Common myeloid progenitor, CD34-positive (primary cell): Measurements from ENCODE around the gene FAM53B.

ENCODE experiments used
- CTCF ChIA-PET: fragments of 350-600 bp; sonication (Branson Sonifier 250); formaldehyde crosslinking; loops from one replicate; lab custom pipeline; 2021; ENCODE audit warnings: antibody characterized with exemption; lab: Charles Lee
- POLR2A ChIA-PET: fragments of 350-600 bp; sonication (Branson Sonifier 250); formaldehyde crosslinking; loops from one replicate; lab custom pipeline; 2021; ENCODE audit warnings: antibody characterized with exemption; lab: Charles Lee
- DNase-seq, 3 donors: peaks; one replicate each; pipeline versions ENCODE4 v3.0.0 to v3.0.0-alpha.2; 2013
- H3K27ac ChIP-seq, 2 experiments: 1 replicate in 1 of 2; 2 replicates in 1 of 2; pipeline ENCODE4 v1.7.0; 2013; ENCODE audit warnings: inconsistent platforms in 2 of 2, low read length in 2 of 2, mild to moderate bottlenecking in 2 of 2, low read depth in 1 of 2, moderate library complexity in 1 of 2; ENCODE audit not compliant: severe bottlenecking in 2 of 2, insufficient read depth in 1 of 2, poor library complexity in 1 of 2
- H3K27me3 ChIP-seq, 5 experiments: replicated peaks in 2 of 5; 1 replicate in 3 of 5; 2 replicates in 2 of 5; pipeline versions ENCODE4 v1.6.1 to v1.7.0; 2013; ENCODE audit warnings: low read length in 4 of 5, mild to moderate bottlenecking in 2 of 5, moderate library complexity in 2 of 5, inconsistent platforms in 1 of 5; ENCODE audit not compliant: insufficient read depth in 5 of 5, control insufficient read depth in 4 of 5
- H3K36me3 ChIP-seq, 4 experiments: 1 replicate in 2 of 4; 2 replicates in 2 of 4; pipeline versions ENCODE4 v1.6.1 to v1.7.0; 2013; ENCODE audit warnings: low read length in 3 of 4, control low read depth in 1 of 4, mild to moderate bottlenecking in 1 of 4; ENCODE audit not compliant: control insufficient read depth in 4 of 4, insufficient read depth in 4 of 4
- H3K4me1 ChIP-seq, 4 experiments: 1 replicate in 3 of 4; 2 replicates in 1 of 4; pipeline versions ENCODE4 v1.6.1 to v1.7.1; 2013; ENCODE audit warnings: low read length in 3 of 4, mild to moderate bottlenecking in 3 of 4, control low read depth in 1 of 4, inconsistent platforms in 1 of 4, moderate library complexity in 1 of 4; ENCODE audit not compliant: control insufficient read depth in 4 of 4, insufficient read depth in 4 of 4; ENCODE audit errors: control extremely low read depth in 1 of 4
- H3K4me3 ChIP-seq, 7 experiments: 1 replicate in 4 of 7; 2 replicates in 3 of 7; pipeline versions ENCODE4 v1.5.1 to v1.7.0; 2013; ENCODE audit warnings: mild to moderate bottlenecking in 7 of 7, low read length in 6 of 7, moderate library complexity in 6 of 7, inconsistent platforms in 2 of 7, low read depth in 2 of 7, control low read depth in 1 of 7; ENCODE audit not compliant: insufficient read depth in 4 of 7, control insufficient read depth in 1 of 7; ENCODE audit errors: extremely low read depth in 1 of 7
- H3K9me3 ChIP-seq, 5 experiments: 1 replicate in 4 of 5; 2 replicates in 1 of 5; pipeline versions ENCODE4 v1.6.1 to v1.7.1; 2013; ENCODE audit warnings: low read length in 4 of 5, mild to moderate bottlenecking in 2 of 5, inconsistent platforms in 1 of 5, low read depth in 1 of 5, moderate library complexity in 1 of 5; ENCODE audit not compliant: control insufficient read depth in 4 of 5, insufficient read depth in 2 of 5; ENCODE audit errors: control extremely low read depth in 1 of 5
- WGBS: methylation state at CpG from one replicate; pipeline ENCODE4 v1.1.5; 2013; ENCODE audit not compliant: insufficient coverage; 5-methylcytosine and 5-hydroxymethylcytosine counted together

The FAM53B gene

DNA sequence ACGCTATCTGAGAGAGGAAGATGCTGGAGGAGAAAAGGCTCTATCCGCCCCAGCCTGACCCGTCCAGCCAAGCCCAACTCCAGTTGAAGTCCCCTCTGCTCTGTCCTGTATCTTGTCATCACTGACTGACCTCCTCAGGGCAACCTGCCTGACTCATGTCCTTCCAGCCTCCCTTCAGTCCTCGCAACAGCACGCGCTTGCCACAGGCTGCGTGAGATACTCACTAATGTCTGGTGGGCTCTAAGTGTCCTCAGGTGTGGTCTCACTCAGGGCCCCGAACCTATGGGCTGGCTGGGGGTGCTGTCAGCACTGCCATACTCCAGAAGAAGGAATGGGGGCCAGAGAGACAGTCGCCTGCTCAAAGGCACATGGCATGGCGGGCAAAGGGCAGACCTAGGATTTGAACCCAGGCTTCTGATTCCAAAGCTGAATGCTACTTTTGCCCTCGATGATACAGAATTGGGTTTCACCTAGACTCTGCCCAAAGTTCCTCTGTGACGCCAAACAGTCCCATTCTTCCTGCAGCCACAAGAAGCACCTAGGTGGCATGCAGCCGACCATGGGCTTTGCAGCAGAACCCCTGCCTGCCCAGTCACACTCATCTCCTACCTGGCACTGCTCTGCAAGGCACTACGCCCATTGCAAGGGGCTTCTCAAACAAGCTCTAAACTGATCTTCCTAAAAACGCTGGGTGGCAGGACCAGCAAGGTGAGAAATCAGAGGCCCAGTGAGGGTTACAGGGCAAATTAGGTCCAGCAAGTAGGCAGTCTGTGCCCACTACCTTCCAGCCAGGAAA is 8.5 kb downstream of the FAM53B start:
- no peaks in the 10 kb centered on the region for H3K27me3 ChIP-seq
- peaks cover 9 to 51% (median 15%) of the 10 kb centered on the region in 4 experiments for H3K4me1 ChIP-seq
- ChIA-PET CTCF (interaction anchor here (1.1 to 2.1 kb wide), 3 partner anchors 10 to 194 kb away, joined by 3 to 6 read pairs (median 3); no protein-coding TSS in a partner anchor), POLR2A (no interaction called here)
- WGBS, result 98% methylated on average over 15 of the region's 15 CpGs
- H3K9me3 ChIP-seq, result no peaks in the 10 kb centered on the region
- no peak for DNase-seq
- H3K36me3 ChIP-seq, result peaks cover 0 to 29% (median 1%) of the 10 kb centered on the region in 4 experiments
- no peak overlapping the region for H3K27ac ChIP-seq
- no peak overlapping the region for H3K4me3 ChIP-seq

DNA sequence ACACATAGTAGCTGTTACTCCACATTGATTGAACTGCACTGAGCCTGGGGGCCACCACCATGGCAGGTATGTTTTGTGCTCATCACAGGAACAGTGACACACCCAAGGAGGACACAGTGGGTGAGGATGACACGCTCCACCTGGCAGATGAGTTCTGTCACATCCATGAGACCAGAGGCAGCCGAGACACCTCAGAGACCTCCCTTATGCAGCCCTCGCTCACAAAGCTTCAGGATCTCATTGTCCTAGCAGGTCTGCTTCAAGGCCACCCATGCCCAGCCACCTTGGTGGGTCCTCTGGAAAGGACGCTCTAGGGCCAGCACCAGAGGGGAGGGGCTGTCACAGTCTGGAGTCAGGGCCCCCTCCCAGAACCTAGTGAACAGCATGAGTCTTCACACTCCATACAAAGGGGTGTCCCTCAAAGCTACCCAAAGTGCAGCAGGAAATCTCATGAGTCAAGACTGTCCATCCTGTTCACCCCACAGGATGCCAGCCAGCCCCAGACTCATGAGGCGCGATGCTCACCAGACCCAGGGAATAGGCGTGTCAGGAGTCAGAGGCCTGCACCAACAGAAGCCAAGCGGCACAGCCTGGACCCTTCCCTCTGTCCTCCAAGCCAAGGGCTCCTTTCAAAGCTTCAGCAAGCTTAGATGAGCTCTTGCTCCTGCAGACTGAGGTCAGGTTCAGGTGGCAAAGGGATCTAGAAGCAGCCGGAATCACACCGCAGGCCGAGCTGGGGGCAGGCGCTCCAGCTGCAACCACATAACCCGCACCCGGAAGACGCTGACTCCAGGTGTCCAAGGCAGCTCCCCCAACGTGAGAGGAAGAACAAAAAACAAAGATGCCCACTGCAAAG is 9.6 kb downstream of the FAM53B start:
- no peaks in the 10 kb centered on the region for H3K9me3 ChIP-seq
- no peak overlapping the region for H3K27ac ChIP-seq
- ChIA-PET POLR2A (interaction anchor here (0.6 kb wide), 1 partner anchor 22 kb away, joined by 3 read pairs; no protein-coding TSS in a partner anchor), CTCF (interaction anchor here (1.0 to 2.3 kb wide), 10 partner anchors 8 to 199 kb away, joined by 3 to 9 read pairs (median 4); no protein-coding TSS in a partner anchor)
- no peak overlapping the region for H3K4me3 ChIP-seq
- peaks cover 0 to 29% (median 1%) of the 10 kb centered on the region in 4 experiments for H3K36me3 ChIP-seq
- 91% methylated on average over 14 of the region's 16 CpGs for WGBS
- peak in 1 of 3 donors; percentile 22 for DNase-seq
- H3K27me3 ChIP-seq, result no peaks in the 10 kb centered on the region
- peaks cover 4 to 45% (median 8%) of the 10 kb centered on the region in 4 experiments for H3K4me1 ChIP-seq

DNA sequence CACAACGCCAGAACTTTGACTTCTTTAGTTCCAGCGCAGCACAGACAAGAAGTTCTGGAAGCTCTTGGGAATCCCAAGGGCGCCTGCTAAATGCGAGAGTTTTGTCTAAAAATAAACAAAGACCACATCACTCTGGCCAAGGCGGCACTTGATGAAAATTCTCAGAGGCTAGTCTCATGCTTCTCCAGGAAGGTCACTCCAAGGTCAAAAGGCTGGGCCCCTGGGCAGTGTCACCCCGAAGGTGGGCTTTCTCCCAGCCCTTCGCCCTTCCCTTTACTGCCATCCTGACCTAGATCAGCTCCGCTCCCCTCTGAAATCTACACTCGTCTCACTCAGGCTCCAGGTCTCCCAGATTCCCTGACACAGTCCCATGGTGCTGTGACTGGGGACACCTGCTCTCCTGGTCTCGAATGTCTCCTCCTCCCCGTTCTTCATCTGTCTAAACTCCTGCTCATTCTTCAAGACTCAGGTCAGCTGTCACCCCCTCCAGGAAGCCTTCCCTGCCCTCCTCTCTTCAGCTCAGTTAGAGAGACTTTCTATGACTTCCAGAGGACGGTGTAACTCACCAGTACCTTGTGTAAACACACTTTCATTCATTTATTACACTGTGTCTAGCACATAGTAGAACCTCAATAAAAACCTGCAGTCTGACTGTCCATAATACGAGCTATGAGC is 10.5 kb downstream of the FAM53B start:
- Histone ChIP-seq H3K27me3 (no peaks in the 10 kb centered on the region), H3K36me3 (peaks cover 0 to 29% (median 1%) of the 10 kb centered on the region in 4 experiments), H3K4me3 (no peak overlapping the region), H3K27ac (no peak overlapping the region), H3K9me3 (no peaks in the 10 kb centered on the region), H3K4me1 (peaks cover 13 to 45% (median 15%) of the 10 kb centered on the region in 4 experiments)
- no peak for DNase-seq
- ChIA-PET CTCF (interaction anchor here (0.7 to 2.3 kb wide), 11 partner anchors 8 to 198 kb away, joined by 3 to 9 read pairs (median 3); no protein-coding TSS in a partner anchor), POLR2A (interaction anchor here (0.6 kb wide), 1 partner anchor 23 kb away, joined by 3 read pairs; no protein-coding TSS in a partner anchor)
- 93% methylated on average over 13 of the region's 13 CpGs for WGBS

DNA sequence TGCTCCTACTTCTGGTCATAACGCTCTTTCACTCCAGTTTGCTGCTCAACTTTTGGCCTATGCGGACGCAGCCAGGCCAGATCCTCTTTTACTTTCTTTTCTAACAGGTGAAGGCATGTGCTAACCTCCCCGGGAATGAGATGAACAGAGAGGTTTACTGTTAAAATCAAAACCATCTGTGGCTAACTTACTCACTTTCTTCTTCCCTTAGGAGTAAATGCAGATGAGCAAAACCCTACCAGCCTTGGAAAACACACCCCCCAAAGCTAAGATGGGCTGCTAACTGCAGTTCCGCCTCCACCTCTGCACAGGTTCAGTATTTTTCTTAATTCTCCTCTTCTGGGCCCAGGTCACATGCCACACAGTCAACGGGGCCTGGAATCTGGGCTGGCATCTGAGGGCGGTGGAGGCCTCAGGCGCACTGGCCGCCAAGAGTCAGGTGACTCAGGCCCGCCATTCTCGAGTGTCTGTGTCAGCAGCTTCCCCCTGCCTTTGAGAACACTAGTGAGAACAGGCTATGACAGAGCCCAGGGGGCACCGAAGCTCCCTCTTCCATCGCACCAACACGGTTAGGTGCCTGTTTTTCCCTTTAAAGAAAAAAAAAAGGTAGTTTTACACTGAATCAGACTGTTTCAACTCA is 11.1 kb downstream of the FAM53B start:
- Histone ChIP-seq H3K4me1 (peaks cover 14 to 45% (median 21%) of the 10 kb centered on the region in 4 experiments), H3K36me3 (peaks cover 0 to 30% (median 1%) of the 10 kb centered on the region in 4 experiments), H3K4me3 (no peak overlapping the region), H3K27ac (no peak overlapping the region), H3K9me3 (no peaks in the 10 kb centered on the region), H3K27me3 (no peaks in the 10 kb centered on the region)
- ChIA-PET POLR2A (interaction anchor here (0.7 kb wide), 1 partner anchor 352 kb away, joined by 5 read pairs; no protein-coding TSS in a partner anchor), CTCF (interaction anchor here (0.7 to 2.3 kb wide), 7 partner anchors 9 to 198 kb away, joined by 3 to 9 read pairs (median 4); no protein-coding TSS in a partner anchor)
- DNase-seq, result peak in 1 of 3 donors; percentile 22
- 94% methylated on average over 13 of the region's 14 CpGs for WGBS

DNA sequence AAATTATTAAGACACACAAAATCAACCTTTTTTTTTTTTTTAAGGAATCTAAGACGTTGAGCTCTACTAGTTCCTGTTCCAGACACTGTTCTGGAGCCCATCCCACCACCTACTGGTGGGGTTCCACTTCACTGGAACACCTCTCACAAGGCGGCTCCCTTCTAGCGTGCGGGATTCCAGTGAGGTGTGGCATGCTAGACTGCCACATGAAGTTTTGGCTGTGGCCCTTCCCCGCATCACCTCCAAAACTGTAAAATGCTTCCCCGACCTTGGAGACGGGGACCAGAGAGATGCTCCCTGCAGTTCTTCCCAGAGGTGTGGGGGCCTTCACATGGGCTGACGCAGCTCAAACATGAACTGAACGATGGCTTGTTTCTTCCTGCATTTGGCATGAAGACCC is 12.6 kb downstream of the FAM53B start:
- WGBS, result 100% methylated on average over 5 of the region's 9 CpGs
- H3K36me3 ChIP-seq, result peaks cover 0 to 26% (median 1%) of the 10 kb centered on the region in 4 experiments
- H3K27ac ChIP-seq, result no peak overlapping the region
- H3K27me3 ChIP-seq, result no peaks in the 10 kb centered on the region
- ChIA-PET POLR2A (no interaction called here), CTCF (interaction anchor here (1.1 to 4.2 kb wide), 6 partner anchors 9 to 103 kb away, joined by 3 to 29 read pairs (median 4); no protein-coding TSS in a partner anchor)
- H3K9me3 ChIP-seq, result no peaks in the 10 kb centered on the region
- peaks cover 19 to 35% (median 24%) of the 10 kb centered on the region in 4 experiments for H3K4me1 ChIP-seq
- no peak overlapping the region for H3K4me3 ChIP-seq
- no peak for DNase-seq

DNA sequence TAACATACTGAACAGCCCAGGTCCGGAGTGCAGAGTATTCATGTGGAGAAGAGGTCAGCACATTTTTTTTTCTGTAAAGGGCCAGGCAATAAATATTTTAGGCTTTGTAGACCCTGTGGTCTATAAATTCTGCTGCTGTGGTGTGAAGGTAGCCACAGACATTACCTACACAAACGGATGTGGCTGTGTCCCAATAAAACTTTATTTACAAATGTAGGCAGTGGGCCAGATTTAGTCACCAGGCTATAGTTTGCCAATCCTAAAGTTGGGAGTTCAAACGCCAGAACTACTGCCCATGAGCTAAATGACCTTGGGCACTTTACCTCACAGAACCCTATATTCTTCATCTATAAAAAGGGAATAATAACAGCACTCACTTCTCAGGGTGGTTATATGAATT is 13.4 kb downstream of the FAM53B start:
- ChIA-PET POLR2A (no interaction called here), CTCF (interaction anchor here (1.1 to 4.2 kb wide), 4 partner anchors 8 to 102 kb away, joined by 3 to 29 read pairs (median 8); no protein-coding TSS in a partner anchor)
- H3K27me3 ChIP-seq, result no peaks in the 10 kb centered on the region
- H3K9me3 ChIP-seq, result no peaks in the 10 kb centered on the region
- H3K4me3 ChIP-seq, result no peak overlapping the region
- WGBS, result 100% methylated on average over 1 of the region's 3 CpGs
- H3K4me1 ChIP-seq, result peaks cover 19 to 32% (median 24%) of the 10 kb centered on the region in 4 experiments
- H3K27ac ChIP-seq, result no peak overlapping the region
- no peak for DNase-seq
- H3K36me3 ChIP-seq, result peaks cover 0 to 25% (median 1%) of the 10 kb centered on the region in 4 experiments
